Lower lobe of right lung (tissue), 2 donors: ENCODE data around the gene AEBP1. TPM values are rescaled to one million over a fixed set of nuclear protein-coding genes. Genes with fewer than 3 reads are reported as not detected.
A peak's percentile ranks its signal among the peaks of the same experiment; 100 is the strongest.

Experiments used
- ATAC-seq, 2 donors: fragments of 200-7000 bp; cut with Tn5 transposase; one replicate each; pipeline ENCODE4 v1.9.1; 2020 to 2022; ENCODE audit warnings: mild to moderate bottlenecking in 2 of 2, moderate library complexity in 2 of 2
- DNase-seq: peaks from one replicate; pipeline ENCODE4 v3.0.0-alpha.2; 2020
- H3K27ac ChIP-seq: fragments of 200-600 bp; one replicate; pipeline ENCODE4 v1.8.0; 2022
- H3K27me3 ChIP-seq: fragments of 200-600 bp; one replicate; pipeline ENCODE4 v1.8.0; 2022; ENCODE audit warnings: low read depth
- H3K36me3 ChIP-seq: fragments of 200-600 bp; one replicate; pipeline ENCODE4 v1.8.0; 2022; ENCODE audit warnings: mild to moderate bottlenecking
- H3K4me1 ChIP-seq: fragments of 200-600 bp; one replicate; pipeline ENCODE4 v1.8.0; 2022
- H3K4me3 ChIP-seq: fragments of 200-600 bp; one replicate; pipeline ENCODE4 v1.8.0; 2022; ENCODE audit warnings: mild to moderate bottlenecking
- H3K9me3 ChIP-seq: fragments of 200-600 bp; one replicate; pipeline ENCODE4 v1.8.0; 2022
- intact Hi-C: fragments of 100-400 bp; cut with DNase I; formaldehyde crosslinking; loops from one replicate; pipeline ENCODE4 v1.11.0; 2022
- total RNA-seq: library from RNA; stranded (reverse); fragmentation: NEBNext Ultra II Directional; extraction: Animal tissue kit (Norgen Biotek cat#: 25700); gene quantifications from one replicate; pipeline ENCODE4 v1.2.1, GENCODE V29; 2021
- TF ChIP-seq, protein P1 (sequence below): fragments of 200-600 bp; IDR thresholded peaks from one replicate; pipeline ENCODE4 v1.8.0; 2022; ENCODE audit warnings: antibody characterized with exemption, mild to moderate bottlenecking
- donor health status: DM: no; HTN: yes; CAD: no; lungs with severe emphysema.

The AEBP1 gene
- total RNA-seq, 1 donor from 2014 or later, result 82.5 TPM

DNA sequence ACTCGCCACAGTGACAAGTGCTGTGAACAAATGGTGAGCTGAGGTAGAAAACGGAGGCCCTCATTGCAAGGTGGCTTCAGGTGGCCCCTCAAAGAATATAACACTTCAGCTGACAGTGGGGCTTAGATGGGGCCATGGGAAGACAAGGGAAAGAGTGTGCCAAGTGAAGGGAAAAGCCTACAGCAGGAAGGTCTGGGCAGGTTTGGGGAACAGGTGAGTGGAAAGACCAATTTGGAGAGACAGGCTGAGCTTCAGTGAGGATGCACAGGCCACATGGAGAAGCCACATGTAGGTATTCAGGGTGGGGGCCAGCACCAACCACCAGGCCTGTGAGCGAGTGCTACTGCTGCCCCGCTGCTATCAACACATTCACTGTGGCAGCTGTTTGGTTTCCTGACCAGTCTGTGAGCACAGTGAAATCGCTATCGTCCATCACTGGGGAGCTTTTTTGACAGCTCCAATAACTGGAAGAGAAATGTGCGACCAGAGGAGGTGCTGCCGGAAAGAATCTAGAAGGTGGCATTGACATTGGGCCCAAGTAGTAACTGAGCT lies 15.8 kb downstream of the AEBP1 start:
- TF ChIP-seq, protein P1, sequence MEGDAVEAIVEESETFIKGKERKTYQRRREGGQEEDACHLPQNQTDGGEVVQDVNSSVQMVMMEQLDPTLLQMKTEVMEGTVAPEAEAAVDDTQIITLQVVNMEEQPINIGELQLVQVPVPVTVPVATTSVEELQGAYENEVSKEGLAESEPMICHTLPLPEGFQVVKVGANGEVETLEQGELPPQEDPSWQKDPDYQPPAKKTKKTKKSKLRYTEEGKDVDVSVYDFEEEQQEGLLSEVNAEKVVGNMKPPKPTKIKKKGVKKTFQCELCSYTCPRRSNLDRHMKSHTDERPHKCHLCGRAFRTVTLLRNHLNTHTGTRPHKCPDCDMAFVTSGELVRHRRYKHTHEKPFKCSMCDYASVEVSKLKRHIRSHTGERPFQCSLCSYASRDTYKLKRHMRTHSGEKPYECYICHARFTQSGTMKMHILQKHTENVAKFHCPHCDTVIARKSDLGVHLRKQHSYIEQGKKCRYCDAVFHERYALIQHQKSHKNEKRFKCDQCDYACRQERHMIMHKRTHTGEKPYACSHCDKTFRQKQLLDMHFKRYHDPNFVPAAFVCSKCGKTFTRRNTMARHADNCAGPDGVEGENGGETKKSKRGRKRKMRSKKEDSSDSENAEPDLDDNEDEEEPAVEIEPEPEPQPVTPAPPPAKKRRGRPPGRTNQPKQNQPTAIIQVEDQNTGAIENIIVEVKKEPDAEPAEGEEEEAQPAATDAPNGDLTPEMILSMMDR, result no peak
- H3K4me1 ChIP-seq, result peaks cover 17% of the 10 kb centered on the region
- H3K9me3 ChIP-seq, result no peaks in the 10 kb centered on the region
- DNase-seq (no peak), ATAC-seq (no peak)
- no peak overlapping the region for H3K4me3 ChIP-seq
- H3K27ac ChIP-seq, result no peak overlapping the region
- intact Hi-C loops, result no loop called here
- no peaks in the 10 kb centered on the region for H3K27me3 ChIP-seq
- H3K36me3 ChIP-seq, result peaks cover 48% of the 10 kb centered on the region

DNA sequence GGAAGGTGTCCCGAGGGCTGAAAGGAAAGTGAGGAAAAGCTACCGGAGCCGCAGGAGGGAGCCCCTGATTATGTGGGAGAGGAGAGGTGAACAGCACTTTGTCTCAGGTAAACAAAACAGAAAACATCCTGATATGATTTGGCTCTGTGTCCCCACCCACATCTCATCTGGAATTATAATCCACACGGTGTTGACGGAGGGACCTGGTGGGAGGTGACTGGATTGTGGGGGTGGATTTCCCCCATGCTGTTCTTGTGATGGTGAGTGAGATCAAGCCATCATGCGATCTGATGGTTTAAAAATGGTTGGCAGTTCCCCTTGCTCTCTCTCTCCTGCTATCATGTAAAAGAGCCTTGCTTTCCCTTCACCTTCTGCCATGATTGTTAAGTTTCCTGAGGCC lies 16.2 kb downstream of the AEBP1 start:
- H3K9me3 ChIP-seq, result no peaks in the 10 kb centered on the region
- ATAC-seq, result no peak
- H3K4me3 ChIP-seq, result no peak overlapping the region
- TF ChIP-seq, protein P1, result no peak
- no peak overlapping the region for H3K27ac ChIP-seq
- H3K4me1 ChIP-seq, result peaks cover 17% of the 10 kb centered on the region
- intact Hi-C loops, result no loop called here
- peaks cover 44% of the 10 kb centered on the region for H3K36me3 ChIP-seq
- H3K27me3 ChIP-seq, result no peaks in the 10 kb centered on the region
- no peak for DNase-seq

DNA sequence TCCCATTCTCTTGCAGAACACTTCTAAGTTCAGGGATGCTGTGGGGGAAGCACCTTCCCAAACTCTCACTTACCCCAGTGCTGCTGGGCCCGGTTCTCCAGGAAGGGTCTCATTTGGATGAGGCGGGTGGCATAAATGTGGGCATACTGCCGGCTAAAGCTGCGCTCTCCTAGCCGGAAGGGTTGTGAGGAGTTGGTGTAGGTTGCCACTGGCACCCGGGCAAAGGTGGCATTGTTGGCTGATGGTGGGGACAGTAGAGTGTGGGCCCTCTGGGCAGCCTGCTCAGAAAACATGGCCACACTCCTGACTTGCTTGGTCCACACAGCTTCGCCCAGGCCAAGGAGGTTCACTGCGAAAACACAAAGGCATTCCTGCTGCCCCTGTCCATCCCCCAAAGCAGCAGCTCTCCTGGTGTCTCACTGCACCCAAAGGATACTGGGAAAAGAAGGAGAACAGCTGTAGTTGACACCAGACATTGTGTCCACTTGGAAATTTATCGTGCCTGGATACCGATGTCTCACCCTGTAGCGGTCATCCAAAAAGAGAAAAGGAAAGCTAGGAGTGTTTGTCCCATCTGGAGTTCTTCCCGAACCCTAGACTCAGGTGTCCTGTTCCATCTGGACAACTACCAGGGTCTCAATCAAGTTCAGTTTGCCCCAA lies 17.7 kb downstream of the AEBP1 start:
- peaks cover 17% of the 10 kb centered on the region for H3K4me1 ChIP-seq
- H3K27ac ChIP-seq, result no peak overlapping the region
- H3K9me3 ChIP-seq, result no peaks in the 10 kb centered on the region
- H3K27me3 ChIP-seq, result no peaks in the 10 kb centered on the region
- intact Hi-C loops, result no loop called here
- H3K4me3 ChIP-seq, result no peak overlapping the region
- peak; percentile 20 for DNase-seq
- peaks cover 29% of the 10 kb centered on the region for H3K36me3 ChIP-seq
- TF ChIP-seq, protein P1, result no peak
- ATAC-seq, result no peak

- H3K27ac ChIP-seq, result peak overlapping the region; percentile 80
- peaks cover 17% of the 10 kb centered on the region for H3K4me1 ChIP-seq
- intact Hi-C loops, result no loop called here
- peak overlapping the region; percentile 77 for H3K4me3 ChIP-seq
- peaks cover 25% of the 10 kb centered on the region for H3K36me3 ChIP-seq
- H3K27me3 ChIP-seq, result no peaks in the 10 kb centered on the region
- no peak for ATAC-seq
- no peaks in the 10 kb centered on the region for H3K9me3 ChIP-seq
- DNase-seq, result no peak
- TF ChIP-seq, protein P1, result no peak
Measured at GRCh38 chr7:44122529-44122928, 18.4 kb downstream of the AEBP1 start.

GRCh38 chr7:44123190-44124003 lies 19.3 kb downstream of the AEBP1 start, which contains the start of gene POLD2:
Gene POLD2 (minus strand): TSS chr7:44123548. CDS start chr7:44122053, 1,495 bp downstream.
- Histone ChIP-seq H3K36me3 (peaks cover 16% of the 10 kb centered on the region), H3K27me3 (no peaks in the 10 kb centered on the region), H3K27ac (peak within 1 kb of the TSS; percentile 80), H3K9me3 (no peaks in the 10 kb centered on the region), H3K4me3 (peak within 1 kb of the TSS; percentile 77), H3K4me1 (peaks cover 17% of the 10 kb centered on the region)
- DNase-seq (peak; percentile 98), ATAC-seq (peak; percentile 99 to 100)
- TF ChIP-seq, protein P1, result no peak
- intact Hi-C loops, result no loop called here
